ENCODE data around the gene KCNE4.

The KCNE4 gene

GRCh38 chr2:223099561-223099960 is 47.6 kb downstream of the KCNE4 start:
- no peak overlapping the region for H3K4me3 ChIP-seq (ENCODE audit: low read depth, low read length)
- no peak for TF ChIP-seq CTCF (IDR thresholded peaks at IDR 0.05; ENCODE audit: low read depth, low read length, missing control alignments)
- no peak for DNase-seq (ENCODE audit: low read depth)

- DNase-seq (ENCODE audit: low read depth): no peak
- TF ChIP-seq CTCF (IDR thresholded peaks at IDR 0.05; ENCODE audit: low read depth, low read length, missing control alignments): no peak
- no peak overlapping the region for H3K4me3 ChIP-seq (ENCODE audit: low read depth, low read length)
Measured at GRCh38 chr2:223100061-223100511, 48.1 kb downstream of the KCNE4 start.

- H3K4me3 ChIP-seq (ENCODE audit: low read depth, low read length): no peak overlapping the region
- peak; percentile 50 for TF ChIP-seq CTCF (IDR thresholded peaks at IDR 0.05; ENCODE audit: low read depth, low read length, missing control alignments)
- DNase-seq (ENCODE audit: low read depth): peak; percentile 21
Measured at GRCh38 chr2:223101340-223102039, 49.5 kb downstream of the KCNE4 start.

GRCh38 chr2:223102040-223102400 is 50.0 kb downstream of the KCNE4 start:
- H3K4me3 ChIP-seq (ENCODE audit: low read depth, low read length): no peak overlapping the region
- no peak for TF ChIP-seq CTCF (IDR thresholded peaks at IDR 0.05; ENCODE audit: low read depth, low read length, missing control alignments)
- DNase-seq (ENCODE audit: low read depth): no peak

GRCh38 chr2:223102450-223102849 is 50.5 kb downstream of the KCNE4 start:
- no peak overlapping the region for H3K4me3 ChIP-seq (ENCODE audit: low read depth, low read length)
- no peak for TF ChIP-seq CTCF (IDR thresholded peaks at IDR 0.05; ENCODE audit: low read depth, low read length, missing control alignments)
- DNase-seq (ENCODE audit: low read depth): no peak

GRCh38 chr2:223104336-223105132 is 52.5 kb downstream of the KCNE4 start:
- H3K4me3 ChIP-seq (ENCODE audit: low read depth, low read length): no peak overlapping the region
- TF ChIP-seq CTCF (IDR thresholded peaks at IDR 0.05; ENCODE audit: low read depth, low read length, missing control alignments): no peak
- DNase-seq (ENCODE audit: low read depth): no peak

All from GM12864 (cell line).